ENCODE measurements around the gene NFYC.

Gene NFYC

GRCh38 chr1:40760984-40761383 is 69.5 kb downstream of the NFYC start:
- DNase-seq (ENCODE audit: low spot score), result no peak

DNA sequence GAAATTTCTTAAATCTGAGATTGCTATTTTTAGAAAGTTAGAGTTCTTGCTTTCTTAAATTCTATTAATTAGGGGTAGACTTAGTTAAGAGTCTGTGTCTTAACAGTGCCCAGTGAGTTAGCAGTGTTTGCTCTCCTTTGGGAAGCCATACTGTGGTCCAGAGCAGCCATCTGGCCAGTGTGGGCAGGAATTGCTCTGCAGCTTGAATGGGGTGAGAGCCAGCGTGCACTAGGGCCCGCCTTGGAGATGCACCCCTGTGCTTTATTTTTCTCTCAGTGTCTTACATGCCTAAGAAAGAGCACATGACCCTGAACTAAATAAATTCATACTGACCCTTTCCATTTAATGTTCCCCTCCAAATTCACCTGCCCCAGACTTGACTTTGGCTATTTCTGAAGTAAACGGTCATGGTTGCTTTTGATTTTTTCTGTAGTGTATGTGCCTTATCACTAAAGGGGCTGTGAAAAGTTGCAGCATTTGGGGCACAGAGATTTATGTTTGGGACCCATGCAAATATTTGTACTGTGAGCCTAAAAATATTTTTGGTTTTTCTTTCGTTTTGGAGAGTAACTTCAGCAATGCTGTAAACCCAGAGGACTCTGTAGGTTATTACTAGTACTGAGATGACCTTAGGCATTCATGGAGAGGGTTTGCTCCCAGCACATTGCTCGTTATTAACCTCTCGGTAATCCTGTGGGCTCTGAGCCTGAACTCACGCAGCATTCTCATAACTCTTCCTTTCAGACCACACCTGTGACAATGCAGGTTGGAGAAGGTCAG is 70.8 kb downstream of the NFYC start:
- no peak for DNase-seq (ENCODE audit: low spot score)

GRCh38 chr1:40763742-40764532 is 72.4 kb downstream of the NFYC start:
- DNase-seq (ENCODE audit: low spot score), result no peak

- DNase-seq (ENCODE audit: low spot score), result no peak
Measured at GRCh38 chr1:40764981-40765380, 73.5 kb downstream of the NFYC start.

DNA sequence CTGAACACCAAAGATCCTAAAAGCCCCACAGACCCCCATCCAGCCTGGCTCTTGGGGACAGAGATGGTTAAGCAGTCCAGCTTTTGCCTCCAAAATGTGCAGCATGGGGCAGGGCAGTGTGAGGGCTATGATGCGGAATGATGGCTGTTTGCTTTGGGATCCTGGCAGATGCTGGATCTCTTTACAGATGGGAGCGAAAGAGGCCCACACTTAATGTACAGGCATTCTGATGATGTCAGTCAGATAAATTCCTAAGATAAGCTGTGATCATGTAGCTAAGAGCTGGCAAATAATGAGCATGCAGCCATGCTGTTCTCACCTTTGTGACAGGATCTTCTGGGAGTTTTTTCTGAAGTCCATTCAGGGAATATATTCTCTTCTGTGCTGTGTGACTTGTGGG is 74.5 kb downstream of the NFYC start:
- DNase-seq (ENCODE audit: low spot score), result no peak

- DNase-seq (ENCODE audit: low spot score), result no peak
Measured at GRCh38 chr1:40766560-40766959, 75.1 kb downstream of the NFYC start.

DNA sequence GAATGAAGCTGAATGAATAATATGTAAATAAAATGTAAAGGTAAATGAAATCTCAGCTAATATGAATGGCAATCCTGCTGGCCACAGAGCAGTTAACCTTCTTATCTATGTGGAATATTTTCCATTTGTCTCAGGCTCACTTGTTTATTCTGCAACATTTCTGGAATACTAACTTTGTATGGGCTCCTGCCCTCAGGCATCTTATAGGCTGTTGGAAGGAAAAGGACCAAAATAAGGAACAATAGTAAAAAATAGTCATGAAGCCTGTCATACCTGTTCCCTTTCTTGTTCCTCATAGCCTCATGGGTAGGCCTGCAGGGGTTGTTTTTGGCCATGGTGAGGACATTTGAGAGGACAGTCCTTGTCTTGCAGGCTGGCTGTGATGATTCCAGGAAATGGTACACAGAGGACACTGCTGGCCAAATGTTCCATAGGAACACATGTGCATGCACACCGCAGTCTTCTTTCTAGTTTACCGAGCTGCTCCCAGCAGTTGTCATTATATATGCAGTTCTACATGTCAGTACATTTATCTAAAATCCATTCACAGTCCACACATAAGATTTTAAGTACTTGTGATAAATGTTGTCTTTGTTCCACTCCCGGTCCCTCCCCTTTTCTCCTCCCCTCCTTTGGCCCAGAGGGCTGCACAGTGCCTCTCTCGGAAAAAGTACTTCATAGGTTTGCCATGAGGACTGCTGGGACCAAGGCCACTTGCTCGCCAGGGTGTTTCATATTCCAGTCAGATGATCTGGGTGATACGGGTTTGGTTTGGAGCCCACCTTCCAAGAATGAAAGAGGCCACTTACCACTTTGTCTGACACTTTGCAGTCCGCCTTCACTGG is 76.9 kb downstream of the NFYC start:
- no peak for DNase-seq (ENCODE audit: low spot score)

DNA sequence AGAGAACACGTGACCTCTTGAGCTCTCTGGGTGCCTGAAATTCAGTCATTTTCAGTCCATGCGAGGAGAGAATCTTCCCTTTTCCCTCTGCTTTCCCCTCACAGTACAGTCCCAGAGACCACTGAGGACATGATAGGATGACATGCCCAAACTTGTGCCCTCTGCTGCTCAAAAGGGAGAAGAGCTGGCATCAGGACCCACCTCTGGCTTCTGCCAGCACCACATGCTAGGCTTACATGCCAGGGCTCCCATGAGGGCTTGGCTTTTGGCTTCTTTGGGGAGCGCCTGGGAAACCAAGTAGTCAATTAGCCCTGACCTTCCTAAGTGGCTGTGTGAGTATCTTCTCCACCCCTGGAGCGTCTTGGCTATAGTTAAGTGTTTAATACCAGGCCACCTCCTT is 78.3 kb downstream of the NFYC start:
- DNase-seq (ENCODE audit: low spot score), result peak; percentile 28

GRCh38 chr1:40770296-40771070 is 79.0 kb downstream of the NFYC start:
- no peak for DNase-seq (ENCODE audit: low spot score)

DNA sequence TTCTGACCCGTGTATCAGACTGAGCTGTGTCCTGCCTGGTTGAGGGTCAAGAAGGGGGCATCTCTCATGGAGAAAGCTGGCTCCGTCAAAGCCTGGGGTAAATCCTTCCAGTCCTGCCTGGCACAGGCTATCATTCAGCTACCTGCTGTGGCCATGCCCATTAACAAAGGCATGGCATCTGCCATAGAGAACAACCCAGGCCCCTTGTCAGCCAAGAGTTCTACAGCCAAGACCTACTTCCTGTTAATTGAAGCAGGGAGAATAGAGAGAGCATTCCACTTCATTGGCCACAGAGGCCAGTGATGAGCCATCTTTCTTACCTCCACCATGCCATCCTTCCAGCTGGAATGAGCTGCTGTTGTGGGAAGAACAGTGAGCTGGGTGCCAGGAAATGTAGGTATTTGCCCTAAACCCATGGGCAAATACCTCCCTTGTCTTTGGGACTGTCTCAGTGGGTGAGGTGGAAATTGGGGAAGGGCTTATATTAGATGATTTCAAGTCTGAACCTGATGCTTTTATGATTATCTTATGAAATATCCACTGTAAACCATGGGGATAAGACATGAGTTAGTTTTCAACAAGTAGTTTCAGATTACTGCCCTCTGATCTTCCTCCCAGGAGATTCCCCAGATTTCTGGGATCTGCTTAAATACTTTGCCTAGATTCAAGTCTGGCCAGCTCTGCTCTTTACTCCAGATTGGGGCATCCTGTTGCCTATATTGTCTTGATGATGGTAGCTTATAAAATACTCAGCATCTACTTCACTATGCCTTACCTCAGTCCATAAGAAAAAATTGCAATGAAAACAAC is 80.8 kb downstream of the NFYC start:
- DNase-seq (ENCODE audit: low spot score), result no peak

- DNase-seq (ENCODE audit: low spot score), result no peak
Measured at GRCh38 chr1:40773748-40774265, 82.3 kb downstream of the NFYC start.

GRCh38 chr1:40774266-40774998 is 82.9 kb downstream of the NFYC start:
- DNase-seq (ENCODE audit: low spot score), result peak; percentile 23

GRCh38 chr1:40776236-40777072 is 85.0 kb downstream of the NFYC start:
- no peak for DNase-seq (ENCODE audit: low spot score)

DNA sequence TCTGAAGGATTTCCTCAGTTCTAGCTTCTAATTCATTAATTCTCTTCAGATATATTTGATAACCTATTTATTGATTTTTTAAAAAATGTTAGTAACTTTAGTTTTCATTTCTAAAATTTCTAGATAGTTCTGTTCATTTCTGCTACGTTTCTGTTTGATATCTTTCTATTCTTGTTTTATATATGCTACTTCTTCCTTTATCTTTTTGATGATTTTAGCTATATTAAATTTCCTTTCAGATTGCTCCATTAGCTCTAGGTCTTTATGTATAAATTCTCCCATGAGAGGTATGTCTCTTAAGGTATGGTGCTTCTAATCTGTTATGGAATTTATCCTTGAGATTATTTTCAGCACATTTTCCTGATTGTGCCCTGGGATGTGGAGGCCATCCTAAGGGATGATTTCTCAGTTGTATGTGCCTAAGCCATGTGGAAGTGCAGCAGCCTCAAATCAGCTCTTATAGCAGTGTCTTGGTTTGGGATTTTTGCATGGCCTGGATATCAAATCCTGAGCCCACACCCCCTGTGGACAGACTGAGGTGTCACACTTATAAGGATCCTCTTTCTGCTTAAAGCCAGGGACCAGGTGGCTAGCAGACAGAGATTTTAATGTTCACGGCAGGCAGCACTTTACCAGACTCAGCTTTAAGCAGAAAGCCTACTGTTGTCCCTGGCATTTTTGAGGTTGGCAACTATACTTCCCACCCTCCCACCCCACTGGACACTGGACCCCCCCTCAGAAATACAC is 85.9 kb downstream of the NFYC start:
- DNase-seq (ENCODE audit: low spot score), result no peak

DNA sequence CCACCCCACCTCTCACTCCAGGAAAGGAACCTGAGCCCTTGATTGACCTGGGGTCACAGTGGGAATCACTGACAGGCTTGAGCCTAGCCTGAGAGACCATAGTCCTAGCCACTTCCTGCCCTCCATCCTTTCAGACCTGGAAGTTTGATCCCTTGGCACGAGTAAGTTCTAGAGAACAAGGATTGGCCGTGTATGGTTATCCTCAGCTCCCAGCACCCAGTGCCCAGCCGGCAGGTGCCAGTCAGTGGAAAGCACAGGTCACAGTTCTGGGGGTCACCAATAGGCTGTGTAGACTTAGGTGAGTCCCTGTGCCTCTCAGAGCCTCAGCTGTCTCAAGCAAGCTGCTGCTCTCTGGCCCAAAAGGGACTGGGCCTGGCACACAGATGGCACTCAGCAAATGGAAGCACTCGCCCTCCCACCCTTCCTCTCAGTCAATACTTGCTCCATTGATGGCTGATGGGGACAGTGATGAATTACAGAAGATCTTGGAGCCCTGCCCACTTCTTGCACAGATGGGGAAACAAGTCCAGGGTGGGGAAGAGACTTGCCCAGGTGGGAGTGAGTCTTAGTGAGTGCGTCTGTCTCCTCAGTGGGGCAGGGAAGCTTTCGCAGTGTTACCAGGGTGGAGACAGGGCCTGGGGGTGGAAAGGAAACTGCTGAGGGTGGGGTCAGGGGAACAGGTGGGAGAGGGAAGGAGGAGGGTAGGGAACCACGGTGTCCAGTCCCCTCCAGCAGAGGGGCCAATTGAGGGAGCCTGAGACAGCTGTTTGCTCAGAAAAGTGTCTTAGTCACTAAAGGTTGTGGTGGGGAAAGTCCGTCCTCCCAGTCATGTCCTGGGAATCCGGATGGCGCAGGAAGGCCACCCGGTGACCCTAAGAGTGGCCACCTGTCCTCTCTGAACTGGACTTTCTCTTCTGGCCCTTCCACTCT is 89.4 kb downstream of the NFYC start:
- no peak for DNase-seq (ENCODE audit: low spot score)

DNA sequence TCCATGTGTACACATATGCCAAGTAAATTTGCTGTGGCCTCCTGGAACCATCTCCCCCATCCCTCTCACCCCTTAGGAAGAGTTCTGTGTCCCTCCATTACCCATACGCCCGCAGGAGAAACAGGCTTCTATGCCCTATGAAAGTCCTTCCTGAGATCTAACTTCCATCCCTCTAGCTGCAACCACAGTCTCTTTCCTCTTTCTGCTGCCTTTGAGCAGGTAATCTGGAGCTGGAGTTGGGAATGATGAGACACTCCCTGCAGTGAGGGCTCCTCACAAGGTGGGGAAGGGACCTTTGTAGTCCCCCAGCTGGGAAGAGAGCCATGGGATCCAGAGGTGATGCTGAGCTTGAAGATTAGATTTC is 90.1 kb downstream of the NFYC start:
- no peak for DNase-seq (ENCODE audit: low spot score)

GRCh38 chr1:40782371-40782956 is 91.0 kb downstream of the NFYC start:
- DNase-seq (ENCODE audit: low spot score), result no peak
